ENCODE data around the gene MOB2.
"Not testable (repeated sequence)": the region's sequence is repeated elsewhere in the genome, so short reads cannot be mapped to it uniquely, and the experiment has no call there.

MOB2 gene

DNA sequence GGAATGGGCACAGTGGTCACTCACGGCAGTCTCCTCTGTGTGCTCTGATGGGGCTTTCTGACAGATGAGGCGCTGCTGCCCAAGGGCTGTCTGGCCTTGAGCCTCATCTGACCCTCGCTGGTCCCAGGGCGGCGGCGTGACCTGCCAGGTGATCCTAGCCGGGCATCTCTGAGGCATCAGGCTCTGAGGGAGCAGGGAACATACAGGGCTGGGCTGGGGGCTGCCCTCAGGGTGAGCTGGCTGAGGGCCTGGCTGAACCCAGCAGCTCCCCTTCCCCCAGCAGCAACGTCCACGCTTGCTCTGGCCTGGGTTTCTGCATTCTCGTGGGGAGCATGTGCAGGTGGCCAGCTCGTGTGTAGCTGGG, 47.6 kb downstream of the MOB2 start:
- no peak for DNase-seq

DNA sequence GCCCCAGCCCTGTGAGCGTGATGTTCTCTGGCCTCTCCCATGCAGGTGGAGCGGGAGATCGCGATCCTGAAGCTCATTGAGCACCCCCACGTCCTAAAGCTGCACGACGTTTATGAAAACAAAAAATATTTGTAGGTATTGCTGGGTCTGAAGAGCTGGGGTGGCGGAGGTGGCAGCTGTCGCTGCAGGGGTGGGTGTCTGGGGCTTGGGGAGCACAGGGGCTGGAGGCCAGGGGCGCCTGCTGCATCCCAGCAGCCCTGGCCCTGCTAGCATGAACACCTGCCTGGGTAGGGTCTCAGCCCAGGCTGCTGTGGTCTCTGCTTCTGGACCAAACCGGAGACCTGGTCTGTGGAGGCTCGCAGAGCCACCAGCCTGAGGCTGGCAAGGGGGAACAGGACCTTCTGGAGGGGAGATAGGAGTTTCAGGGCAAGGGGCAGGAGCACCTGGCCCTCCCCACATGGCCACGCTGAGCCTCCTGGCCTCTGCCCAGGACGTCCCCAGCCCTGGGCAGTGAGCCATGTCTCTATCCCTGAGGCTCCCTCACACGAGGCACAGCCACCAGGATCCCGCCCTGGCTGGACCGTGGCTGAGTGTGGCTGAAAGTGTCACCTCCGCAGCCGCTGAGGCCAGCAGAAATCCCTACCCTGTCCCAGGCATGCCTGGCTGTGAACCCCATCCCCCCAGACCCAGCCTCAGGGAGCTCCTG, 48.2 kb downstream of the MOB2 start:
- DNase-seq, result no peak

DNA sequence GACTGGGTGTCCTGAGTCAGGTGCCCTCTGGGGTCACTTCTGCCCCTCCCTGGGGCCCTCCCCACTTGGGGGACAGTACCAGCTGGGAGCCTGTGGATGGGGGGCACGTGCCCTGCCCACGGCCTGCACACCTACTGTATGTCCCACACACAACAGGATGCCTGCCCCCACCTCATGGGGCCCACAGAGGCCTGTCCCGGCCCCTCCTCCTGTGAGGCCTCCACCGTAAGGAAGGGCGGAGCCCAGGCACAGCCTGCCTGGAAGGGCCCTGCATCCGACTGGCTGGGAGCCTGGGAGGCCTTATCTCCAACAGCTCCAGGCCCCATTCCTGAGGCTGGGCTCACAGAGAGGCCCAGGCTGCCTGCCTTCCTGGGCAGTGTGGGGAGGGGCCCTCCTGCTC, 49.1 kb downstream of the MOB2 start:
- DNase-seq, result no peak

DNA sequence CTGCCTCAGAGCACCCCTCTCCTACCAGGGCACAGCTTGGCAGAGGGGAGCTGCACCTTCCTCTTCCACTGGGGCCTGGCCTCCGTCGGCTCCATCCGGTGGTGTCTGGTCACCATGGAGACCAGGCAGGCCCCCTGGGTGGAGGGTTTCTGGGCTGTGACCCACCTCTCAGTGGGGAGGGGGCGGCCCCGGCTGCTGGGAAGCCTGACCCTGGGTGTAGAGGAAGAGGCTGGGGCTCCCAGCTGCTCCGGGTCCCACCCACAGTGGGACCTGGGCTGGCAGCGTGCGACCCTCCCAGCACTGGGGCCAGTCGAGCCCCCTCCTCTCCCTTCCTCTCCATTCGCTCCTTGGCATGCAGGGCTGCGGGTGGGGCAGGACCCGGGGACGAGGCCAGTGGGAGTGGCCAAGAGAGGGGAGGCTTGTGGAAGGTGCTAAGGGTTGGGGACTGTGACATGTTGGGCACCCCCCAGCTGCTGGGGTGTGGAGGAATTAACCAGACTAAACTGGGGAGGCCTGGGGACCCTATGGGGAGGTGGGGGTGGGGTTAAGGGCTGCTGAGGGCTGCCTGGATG, 50.0 kb downstream of the MOB2 start:
- no peak for DNase-seq

DNA sequence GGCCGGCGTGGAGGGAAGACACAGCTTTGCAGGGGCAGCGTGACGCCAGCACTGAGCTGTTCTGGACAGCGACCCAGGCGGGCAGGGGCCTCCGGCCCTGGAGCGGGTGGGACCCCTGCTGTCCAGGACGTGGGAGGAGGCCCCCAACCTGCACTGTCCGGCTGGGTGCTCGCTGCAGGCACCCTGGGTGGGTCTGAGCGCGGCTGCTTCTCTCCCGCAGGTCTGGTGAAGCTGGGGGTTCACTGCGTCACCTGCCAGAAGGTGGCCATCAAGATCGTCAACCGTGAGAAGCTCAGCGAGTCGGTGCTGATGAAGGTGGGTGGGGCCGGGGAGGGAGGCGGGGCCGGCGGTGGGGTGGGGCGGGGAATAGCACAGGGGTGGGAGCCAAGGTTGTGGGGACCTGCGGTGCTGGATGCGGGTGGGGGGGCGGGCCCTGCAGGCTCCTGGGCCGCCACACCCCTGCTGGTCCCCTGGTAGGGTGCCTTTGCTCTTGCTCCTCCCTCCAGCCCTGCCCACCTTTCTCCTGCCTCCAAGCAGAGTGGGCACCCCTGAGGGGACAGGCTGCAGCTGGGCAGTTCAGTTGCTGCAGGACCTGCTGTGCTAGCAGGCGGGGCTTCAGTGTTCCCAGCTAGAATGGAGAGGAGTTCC, 50.6 kb downstream of the MOB2 start:
- DNase-seq, result no peak

DNA sequence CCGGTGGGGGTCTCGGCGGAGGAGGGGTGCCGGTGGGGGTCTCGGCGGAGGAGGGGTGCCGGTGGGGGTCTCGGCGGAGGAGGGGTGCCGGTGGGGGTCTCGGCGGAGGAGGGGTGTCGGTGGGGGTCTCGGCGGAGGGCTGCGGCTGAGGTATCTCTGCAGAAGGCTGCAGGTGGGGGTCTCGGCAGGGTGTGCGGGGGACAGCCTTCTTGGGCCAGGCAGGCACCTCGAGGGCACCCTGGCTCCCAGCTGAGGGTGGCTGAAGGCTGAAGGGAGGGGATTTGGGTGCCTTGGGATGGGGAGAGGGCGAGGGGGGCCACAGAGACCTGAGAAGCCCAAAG, 51.1 kb downstream of the MOB2 start:
- DNase-seq, result not testable (repeated sequence)

DNA sequence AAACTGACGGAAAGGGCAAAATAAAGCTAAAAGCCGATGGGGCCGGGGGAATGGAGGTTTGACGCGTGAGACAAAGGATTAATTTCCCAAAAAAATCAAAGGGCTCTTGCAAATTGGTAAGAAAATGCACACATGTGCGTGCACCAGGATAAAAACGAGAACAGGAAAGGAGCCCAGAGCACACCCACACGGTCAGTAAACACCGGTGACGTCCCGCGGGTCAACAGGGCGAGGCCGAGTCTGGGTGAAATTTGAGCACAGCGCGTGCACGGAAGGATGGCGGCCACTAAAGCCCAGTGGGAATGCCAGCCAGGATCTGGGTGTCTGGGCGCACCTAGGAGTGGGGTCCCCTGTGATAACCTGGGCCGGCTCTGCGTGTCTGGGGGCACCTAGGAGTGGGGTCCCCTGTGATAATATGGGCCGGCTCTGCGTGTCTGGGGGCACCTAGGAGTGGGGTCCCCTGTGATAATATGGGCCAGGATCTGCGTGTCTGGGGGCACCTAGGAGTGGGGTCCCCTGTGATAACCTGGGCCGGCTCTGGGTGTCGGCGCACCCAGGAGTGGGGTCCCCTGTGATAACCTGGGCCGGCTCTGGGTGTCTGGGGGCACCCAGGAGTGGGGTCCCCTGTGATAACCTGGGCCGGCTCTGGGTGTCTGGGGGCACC, 52.5 kb downstream of the MOB2 start:
- no peak for DNase-seq

DNA sequence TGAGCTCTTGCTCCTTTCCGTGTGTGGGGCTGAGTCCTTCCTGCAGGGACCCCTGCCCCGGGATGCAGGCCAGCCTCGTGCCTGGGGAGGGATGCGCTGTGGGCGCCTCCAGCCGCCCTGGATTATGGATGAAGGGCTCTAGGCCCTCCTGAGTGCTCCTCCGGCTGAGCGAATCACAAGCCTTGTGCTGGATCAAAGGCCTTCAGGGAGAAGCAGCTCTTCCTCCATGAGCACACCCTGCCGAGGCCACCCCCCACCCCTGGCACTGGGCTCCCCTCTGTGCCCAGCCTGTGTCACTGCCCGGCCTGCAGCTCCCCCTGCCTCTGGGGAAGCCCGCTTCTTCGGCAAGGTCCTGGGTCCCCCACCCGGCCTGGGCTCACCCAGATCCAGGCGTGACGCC, 53.0 kb downstream of the MOB2 start:
- DNase-seq, result no peak

DNA sequence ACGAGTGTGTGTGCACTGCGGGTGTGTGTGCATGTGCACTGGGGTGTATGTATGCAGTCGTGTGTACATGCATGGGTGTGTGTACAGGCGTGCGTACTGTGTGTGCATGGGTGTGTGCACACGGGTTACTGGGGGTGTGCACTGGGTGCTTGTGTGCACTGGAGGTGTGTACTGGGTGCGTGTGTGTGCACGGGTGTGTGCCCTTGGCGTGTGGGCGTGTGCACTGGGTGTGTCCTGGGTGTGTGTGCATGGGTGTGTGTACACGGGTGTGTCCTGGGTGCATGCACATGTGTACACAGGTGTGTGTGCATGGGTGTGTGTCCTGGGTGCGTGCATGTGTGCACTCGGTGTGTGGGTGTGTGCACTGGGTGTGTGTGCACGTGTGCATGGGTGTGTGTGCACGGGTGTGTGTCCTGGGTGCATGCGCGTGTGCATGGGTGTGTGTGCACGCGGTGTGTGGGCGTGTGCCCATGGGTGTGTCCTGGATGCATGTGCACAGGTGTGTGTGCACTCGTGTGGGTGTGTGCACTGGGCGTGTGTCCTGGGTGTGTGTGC, 57.7 kb downstream of the MOB2 start:
- no peak for DNase-seq

DNA sequence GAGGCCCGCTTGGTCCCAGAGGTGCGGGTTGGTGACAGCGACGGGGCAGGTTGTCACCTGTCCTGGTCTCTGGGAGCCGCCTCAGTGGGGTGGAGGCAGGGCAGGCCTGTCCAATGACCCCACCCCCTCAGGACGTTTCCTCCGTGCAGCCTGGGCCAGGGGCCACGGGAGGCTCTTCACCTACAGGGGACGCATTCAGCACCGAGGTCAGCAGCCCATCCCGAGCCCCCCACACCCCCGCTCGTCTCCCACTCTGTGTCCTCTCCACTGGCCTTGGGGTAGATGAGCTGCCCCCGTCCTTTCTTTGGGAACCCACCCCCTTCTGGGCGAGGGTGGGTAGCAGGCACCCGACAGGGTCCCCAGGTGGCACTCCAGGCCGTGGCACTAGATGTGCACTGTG, 61.1 kb downstream of the MOB2 start:
- DNase-seq, result no peak

DNA sequence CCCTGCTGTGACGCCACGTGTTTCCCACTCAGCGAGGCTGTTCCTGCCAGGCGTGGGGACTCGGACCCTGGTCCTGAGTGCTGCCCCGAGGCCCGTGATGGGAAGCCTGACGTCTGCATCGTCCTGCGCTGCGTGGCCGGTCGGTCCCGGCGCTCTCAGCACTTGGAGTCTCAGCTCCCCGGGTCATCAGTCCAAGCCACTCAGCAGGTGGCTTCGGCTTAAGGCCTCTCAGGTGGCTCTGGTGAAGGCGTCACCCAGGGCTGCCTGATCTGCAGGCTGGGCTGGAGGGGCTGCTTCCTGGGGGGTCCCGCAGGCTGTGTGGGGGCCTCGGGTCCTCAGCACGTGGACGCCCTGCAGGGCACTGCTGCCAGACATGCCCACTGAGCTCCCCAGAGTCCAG, 61.6 kb downstream of the MOB2 start:
- DNase-seq, result no peak

DNA sequence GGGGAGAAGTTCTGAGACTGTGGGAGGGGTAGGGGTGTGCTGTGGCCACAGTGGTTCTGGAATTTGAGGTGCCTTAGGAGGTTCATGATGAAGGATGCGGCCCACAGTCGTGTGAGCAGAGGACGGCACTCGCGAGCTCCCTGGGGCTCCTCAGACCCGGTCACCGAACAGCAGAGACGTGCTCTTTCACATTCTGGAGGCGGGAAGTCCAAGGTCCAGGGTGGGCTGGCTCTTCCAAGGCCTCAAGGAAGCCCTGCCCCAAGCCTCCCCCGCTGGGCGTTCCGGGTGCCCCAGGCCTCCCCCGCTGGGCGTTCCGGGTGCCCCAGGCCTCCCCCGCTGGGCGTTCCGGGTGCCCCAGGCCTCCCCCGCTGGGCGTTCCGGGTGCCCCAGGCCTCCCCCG, 63.2 kb downstream of the MOB2 start:
- not testable (repeated sequence) for DNase-seq

DNA sequence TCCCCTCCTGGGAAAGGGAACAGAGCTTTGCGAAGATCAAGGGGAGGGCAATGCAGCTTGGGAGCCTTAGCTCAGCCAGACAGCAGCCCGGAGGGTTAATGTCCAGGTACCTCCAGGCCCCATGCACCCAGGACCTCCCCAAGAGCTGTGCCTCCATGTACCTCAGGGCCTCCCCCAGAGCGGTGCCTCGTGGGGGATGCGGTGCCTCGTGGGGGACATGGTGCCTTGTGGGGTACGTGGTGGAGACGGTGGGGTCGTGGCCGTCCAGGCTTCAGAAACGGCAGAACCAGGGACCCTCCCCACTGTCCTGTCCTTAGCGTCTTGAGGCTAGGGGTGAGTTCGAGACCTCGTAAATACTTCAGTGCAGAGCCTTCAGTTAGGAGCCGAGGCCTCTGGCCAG, 63.6 kb downstream of the MOB2 start:
- no peak for DNase-seq

DNA sequence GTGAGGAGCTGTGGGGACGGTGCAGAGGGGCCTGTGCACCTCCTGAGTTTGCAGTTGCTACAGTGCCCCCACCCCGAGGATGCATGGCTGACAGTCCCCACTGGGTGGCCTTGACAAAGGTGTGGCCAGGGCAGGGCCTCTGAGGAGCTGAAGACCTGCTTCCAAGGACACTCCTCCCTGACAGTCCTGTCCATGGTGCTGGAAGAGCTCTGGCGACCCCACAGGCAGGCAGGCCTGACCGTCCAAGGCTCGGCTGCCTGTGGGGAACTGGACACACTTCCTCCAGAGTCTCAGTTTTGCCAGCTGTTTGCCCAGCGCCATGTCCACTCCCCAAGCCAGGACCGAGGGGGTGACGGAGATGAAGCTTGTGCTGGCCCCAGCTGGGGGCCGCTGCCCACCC, 64.1 kb downstream of the MOB2 start:
- no peak for DNase-seq

DNA sequence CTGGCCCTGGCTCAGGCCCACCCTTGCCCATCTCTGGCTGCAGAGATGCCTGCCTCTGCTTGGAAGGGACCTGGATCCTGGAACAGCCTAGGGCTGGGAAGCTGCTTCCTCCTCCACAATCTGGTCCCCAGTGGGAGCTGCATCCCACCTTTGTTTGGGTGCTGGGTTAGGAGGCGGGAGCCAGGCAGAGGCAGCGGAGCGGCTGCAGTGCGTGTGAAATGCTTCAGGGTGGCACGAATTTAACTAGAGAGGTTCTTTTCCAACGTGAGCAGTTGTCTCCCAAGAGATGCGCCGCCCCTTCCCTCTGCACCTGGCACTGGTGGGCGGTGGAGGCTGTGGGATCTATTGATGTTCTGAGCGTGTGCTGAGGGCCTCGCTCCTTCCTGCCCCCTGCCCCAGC, 65.3 kb downstream of the MOB2 start:
- DNase-seq, result no peak

DNA sequence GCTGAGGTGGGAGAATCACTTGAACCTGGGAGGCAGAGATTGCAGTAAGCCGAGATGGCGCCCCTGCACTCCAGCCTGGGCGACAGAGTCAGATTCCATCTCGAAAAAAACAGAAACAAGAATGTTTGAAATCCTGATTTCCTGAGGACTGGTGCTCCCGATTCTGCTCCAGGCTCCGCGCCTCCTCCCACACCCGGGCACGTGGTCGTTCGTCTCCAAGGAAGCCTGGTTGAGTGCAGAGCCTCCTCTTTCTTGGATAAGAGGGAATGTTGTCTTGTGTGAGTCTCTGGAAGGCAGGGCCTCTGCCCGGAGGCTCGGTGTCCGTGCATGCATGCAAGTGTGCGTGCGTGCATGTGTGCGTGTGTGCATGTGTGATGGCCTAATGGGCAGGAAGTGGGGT, 66.8 kb downstream of the MOB2 start:
- no peak for DNase-seq
